HFF-Myc (cell line): ENCODE data around the gene ESAM.

Experiments
- DNase-seq: peaks from one replicate; pipeline ENCODE4 v3.0.0-alpha.2; 2011; ENCODE audit warnings: low read depth; ENCODE audit errors: extremely low read depth
- H3K4me3 ChIP-seq: replicated peaks from 2 replicates; pipeline ENCODE4 v1.5.1; 2011; ENCODE audit warnings: low read depth, mild to moderate bottlenecking, control low read depth, low read length
- CTCF ChIP-seq: IDR thresholded peaks from 2 replicates; pipeline ENCODE4 v1.5.1; 2012; ENCODE audit warnings: mild to moderate bottlenecking, low read depth, low read length, control low read depth; ENCODE audit errors: missing control alignments

The ESAM gene

GRCh38 chr11:124760806-124761205 is 1.3 kb downstream of the ESAM start:
- no peak for TF ChIP-seq CTCF
- no peak for DNase-seq
- no peak overlapping the region for H3K4me3 ChIP-seq

GRCh38 chr11:124760205-124760652 is 1.9 kb downstream of the ESAM start:
- TF ChIP-seq CTCF = no peak
- no peak overlapping the region for H3K4me3 ChIP-seq
- DNase-seq = no peak

GRCh38 chr11:124759266-124760204 is 2.6 kb downstream of the ESAM start:
- no peak for DNase-seq
- no peak overlapping the region for H3K4me3 ChIP-seq
- no peak for TF ChIP-seq CTCF

GRCh38 chr11:124758355-124759265 is 3.5 kb downstream of the ESAM start:
- TF ChIP-seq CTCF = peak; percentile 75
- no peak for DNase-seq
- peak overlapping the region; percentile 20 for H3K4me3 ChIP-seq

GRCh38 chr11:124757320-124757719 is 4.8 kb downstream of the ESAM start:
- TF ChIP-seq CTCF = no peak
- DNase-seq = no peak
- no peak overlapping the region for H3K4me3 ChIP-seq

GRCh38 chr11:124756753-124757227 is 5.3 kb downstream of the ESAM start:
- DNase-seq = no peak
- no peak for TF ChIP-seq CTCF

More at GRCh38 chr11:124756753-124757227, 5.3 kb downstream of the ESAM start:
- H3K4me3 ChIP-seq = no peak overlapping the region
